ENCODE measurements around the gene BTBD7. TPM values are rescaled to one million over a fixed set of nuclear protein-coding genes. Genes with fewer than 3 reads are reported as not detected.

Gene BTBD7
- total and polyA plus RNA-seq, 2 donors (not counting 3 experiments of a cell fraction or from before 2014, with no cell fraction given), result 20.9 to 50.2 TPM

DNA sequence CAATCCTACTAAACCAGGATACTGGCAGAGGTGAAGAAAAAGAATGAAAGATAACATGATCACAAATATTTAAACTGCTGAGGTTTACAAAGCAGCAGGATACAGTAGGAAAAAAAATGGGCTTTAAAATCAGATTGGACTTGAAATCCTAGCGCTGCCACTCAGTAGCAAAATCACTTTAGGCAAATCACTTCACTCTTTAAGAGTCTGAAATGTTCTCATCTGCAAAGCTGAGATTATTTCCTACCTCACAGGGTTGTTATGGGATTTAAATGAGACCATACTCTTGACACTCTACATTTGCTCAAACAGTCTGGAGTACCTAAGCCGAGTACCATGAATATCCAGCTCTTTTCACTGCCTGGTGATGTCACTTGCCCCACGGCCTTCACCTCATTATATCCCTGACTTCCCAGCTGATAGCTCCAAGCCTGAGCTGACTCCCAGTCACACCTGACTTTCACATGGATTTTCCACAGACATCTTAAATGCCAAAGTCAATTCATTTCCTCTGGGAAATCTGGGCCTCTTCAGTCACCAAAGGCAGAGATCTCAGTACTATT, 65.6 kb downstream of the BTBD7 start:
- Histone ChIP-seq H3K27me3 (ENCODE audit: control insufficient read depth in 2 of 2, insufficient read depth in 2 of 2, low read length in 2 of 2) (no peaks in the 10 kb centered on the region), H3K36me3 (ENCODE audit: control insufficient read depth in 2 of 2, extremely low read depth in 1 of 2, insufficient read depth in 2 of 2, low read length in 2 of 2) (peaks cover 3 to 5% of the 10 kb centered on the region in 2 experiments), H3K4me1 (ENCODE audit: control insufficient read depth, extremely low read depth, insufficient read depth, low read length) (peaks cover 5% of the 10 kb centered on the region), H3K4me2 (ENCODE audit: insufficient read depth, low read length) (no peak overlapping the region), H3K4me3 (replicated peaks in 1 of 3; ENCODE audit: insufficient read depth in 1 of 3, low read depth in 1 of 3, low read length in 3 of 3) (no peak overlapping the region), H3K9ac (replicated peaks; ENCODE audit: extremely low read depth, insufficient read depth, low read length) (no peak overlapping the region), H2AFZ (ENCODE audit: low read depth, low read length) (no peak overlapping the region), H3K27ac (ENCODE audit: insufficient read depth, low read depth, low read length) (no peak overlapping the region), H3K79me2 (ENCODE audit: control insufficient read depth, insufficient read depth, low read length) (peaks cover 37% of the 10 kb centered on the region), H3K9me1 (replicated peaks; ENCODE audit: control insufficient read depth, extremely low read depth, insufficient read depth, low read length) (peaks cover 2% of the 10 kb centered on the region), H3K9me3 (replicated peaks; ENCODE audit: control insufficient read depth, insufficient read depth, low read length) (no peaks in the 10 kb centered on the region), H4K20me1 (replicated peaks; ENCODE audit: control insufficient read depth, extremely low read depth, insufficient read depth, low read length) (no peaks in the 10 kb centered on the region)
- intact Hi-C loops (cut with micrococcal nuclease), result no loop called here
- POLR2A ChIA-PET, result no interaction called here
- DNase-seq (ENCODE audit: low read depth, low spot score), result no peak
- BruUV-seq (replicated peaks), result no TSS peak
- TF ChIP-seq EZH2 (IDR thresholded peaks at IDR 0.05; ENCODE audit: borderline replicate concordance, low read depth, low read length, severe bottlenecking) (no peak), GATA2 (IDR thresholded peaks at IDR 0.05; ENCODE audit: insufficient read depth, insufficient read length, low read depth, low read length) (no peak), FOS (IDR thresholded peaks at IDR 0.05; ENCODE audit: borderline replicate concordance, insufficient read depth, low read length) (no peak), POLR2AphosphoS5 (IDR thresholded peaks at IDR 0.05; ENCODE audit: insufficient read depth, low read depth, low read length) (no peak), JUN (IDR thresholded peaks at IDR 0.05; ENCODE audit: borderline replicate concordance, insufficient read depth, insufficient read length, low read depth) (no peak), MYC (IDR thresholded peaks at IDR 0.05; ENCODE audit: low read depth, low read length) (no peak), POLR2A (IDR thresholded peaks at IDR 0.05; ENCODE audit: low read depth, low read length) (no peak)
- TF ChIP-seq, protein P1, sequence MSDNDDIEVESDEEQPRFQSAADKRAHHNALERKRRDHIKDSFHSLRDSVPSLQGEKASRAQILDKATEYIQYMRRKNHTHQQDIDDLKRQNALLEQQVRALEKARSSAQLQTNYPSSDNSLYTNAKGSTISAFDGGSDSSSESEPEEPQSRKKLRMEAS (IDR thresholded peaks at IDR 0.05; ENCODE audit: insufficient read depth, insufficient read length), result no peak
- TF ChIP-seq, protein P2, sequence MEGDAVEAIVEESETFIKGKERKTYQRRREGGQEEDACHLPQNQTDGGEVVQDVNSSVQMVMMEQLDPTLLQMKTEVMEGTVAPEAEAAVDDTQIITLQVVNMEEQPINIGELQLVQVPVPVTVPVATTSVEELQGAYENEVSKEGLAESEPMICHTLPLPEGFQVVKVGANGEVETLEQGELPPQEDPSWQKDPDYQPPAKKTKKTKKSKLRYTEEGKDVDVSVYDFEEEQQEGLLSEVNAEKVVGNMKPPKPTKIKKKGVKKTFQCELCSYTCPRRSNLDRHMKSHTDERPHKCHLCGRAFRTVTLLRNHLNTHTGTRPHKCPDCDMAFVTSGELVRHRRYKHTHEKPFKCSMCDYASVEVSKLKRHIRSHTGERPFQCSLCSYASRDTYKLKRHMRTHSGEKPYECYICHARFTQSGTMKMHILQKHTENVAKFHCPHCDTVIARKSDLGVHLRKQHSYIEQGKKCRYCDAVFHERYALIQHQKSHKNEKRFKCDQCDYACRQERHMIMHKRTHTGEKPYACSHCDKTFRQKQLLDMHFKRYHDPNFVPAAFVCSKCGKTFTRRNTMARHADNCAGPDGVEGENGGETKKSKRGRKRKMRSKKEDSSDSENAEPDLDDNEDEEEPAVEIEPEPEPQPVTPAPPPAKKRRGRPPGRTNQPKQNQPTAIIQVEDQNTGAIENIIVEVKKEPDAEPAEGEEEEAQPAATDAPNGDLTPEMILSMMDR (IDR thresholded peaks at IDR 0.05; ENCODE audit: extremely low read depth in 1 of 2, insufficient read depth in 1 of 2, low read depth in 1 of 2, low read length in 2 of 2), result no peak
- FAIRE-seq, result no peak
- CTCF ChIA-PET, result interaction anchor here (0.8 kb wide), 1 partner anchor 13 kb away, joined by 3 read pairs; no protein-coding TSS in a partner anchor
- dilution Hi-C loops (cut with MboI; ENCODE audit: extremely low pct_ligation_motif_present, low sequenced_read_pairs), result no loop called here

Measured in endothelial cell of umbilical vein (primary cell).